Fibroblast of pulmonary artery (primary cell): Measurements from ENCODE around the gene TBL1X.
A peak's percentile ranks its signal among the peaks of the same experiment; 100 is the strongest.

Experiments
- DNase-seq: peaks from one replicate; pipeline ENCODE4 v3.0.0-alpha.2; 2010; ENCODE audit warnings: low read depth
- H3K4me3 ChIP-seq: replicated peaks from 2 replicates; pipeline ENCODE4 v1.5.1; 2011; ENCODE audit warnings: low read depth, mild to moderate bottlenecking, control low read depth, low read length, moderate library complexity
- TF ChIP-seq, protein P1 (sequence below): IDR thresholded peaks from 2 replicates; pipeline ENCODE4 v1.5.1; 2011; ENCODE audit warnings: mild to moderate bottlenecking, control low read depth, low read length, inconsistent platforms; ENCODE audit errors: missing control alignments

TBL1X gene

DNA sequence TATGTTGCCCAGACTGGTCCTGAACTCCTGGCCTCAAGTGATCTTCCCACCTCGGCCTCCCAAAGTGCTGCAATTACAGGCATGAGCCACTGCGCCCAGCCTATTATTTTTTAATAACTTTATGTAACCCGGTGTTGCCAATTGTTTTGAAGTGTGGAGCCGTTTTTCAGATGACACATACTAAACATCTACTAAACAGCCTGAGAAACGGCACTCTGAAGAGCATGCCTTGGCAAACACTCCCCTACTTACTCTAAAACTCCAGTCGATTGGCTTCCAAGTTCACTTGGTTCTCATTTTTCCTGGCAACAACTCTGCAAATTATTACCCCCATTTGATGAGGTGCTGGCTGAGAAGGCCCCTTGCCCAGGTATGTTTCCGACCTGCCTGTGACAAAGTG lies 169.7 kb downstream of the TBL1X start:
- DNase-seq: no peak
- no peak overlapping the region for H3K4me3 ChIP-seq
- TF ChIP-seq, protein P1, sequence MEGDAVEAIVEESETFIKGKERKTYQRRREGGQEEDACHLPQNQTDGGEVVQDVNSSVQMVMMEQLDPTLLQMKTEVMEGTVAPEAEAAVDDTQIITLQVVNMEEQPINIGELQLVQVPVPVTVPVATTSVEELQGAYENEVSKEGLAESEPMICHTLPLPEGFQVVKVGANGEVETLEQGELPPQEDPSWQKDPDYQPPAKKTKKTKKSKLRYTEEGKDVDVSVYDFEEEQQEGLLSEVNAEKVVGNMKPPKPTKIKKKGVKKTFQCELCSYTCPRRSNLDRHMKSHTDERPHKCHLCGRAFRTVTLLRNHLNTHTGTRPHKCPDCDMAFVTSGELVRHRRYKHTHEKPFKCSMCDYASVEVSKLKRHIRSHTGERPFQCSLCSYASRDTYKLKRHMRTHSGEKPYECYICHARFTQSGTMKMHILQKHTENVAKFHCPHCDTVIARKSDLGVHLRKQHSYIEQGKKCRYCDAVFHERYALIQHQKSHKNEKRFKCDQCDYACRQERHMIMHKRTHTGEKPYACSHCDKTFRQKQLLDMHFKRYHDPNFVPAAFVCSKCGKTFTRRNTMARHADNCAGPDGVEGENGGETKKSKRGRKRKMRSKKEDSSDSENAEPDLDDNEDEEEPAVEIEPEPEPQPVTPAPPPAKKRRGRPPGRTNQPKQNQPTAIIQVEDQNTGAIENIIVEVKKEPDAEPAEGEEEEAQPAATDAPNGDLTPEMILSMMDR: no peak

DNA sequence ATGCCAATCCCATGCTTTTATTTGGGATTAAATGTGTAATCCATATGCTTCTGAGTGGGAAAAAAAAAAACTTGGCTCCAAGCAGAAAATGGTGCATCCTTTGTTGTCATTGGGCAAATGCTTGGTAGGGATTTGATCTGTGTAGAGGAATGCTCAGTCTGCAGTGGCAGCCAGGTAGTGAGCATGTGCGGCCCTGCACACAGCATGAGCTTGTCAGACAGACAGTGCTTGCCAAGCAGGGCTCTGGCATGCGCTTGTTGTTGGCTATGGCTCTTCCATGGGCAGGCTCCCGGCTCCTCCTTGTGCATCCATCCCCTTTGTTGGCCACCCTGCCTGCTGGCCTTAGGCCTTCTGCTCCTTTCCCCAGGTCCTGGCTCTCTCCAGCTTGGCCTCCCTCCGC lies 170.5 kb downstream of the TBL1X start:
- TF ChIP-seq, protein P1: no peak
- H3K4me3 ChIP-seq: no peak overlapping the region
- no peak for DNase-seq

DNA sequence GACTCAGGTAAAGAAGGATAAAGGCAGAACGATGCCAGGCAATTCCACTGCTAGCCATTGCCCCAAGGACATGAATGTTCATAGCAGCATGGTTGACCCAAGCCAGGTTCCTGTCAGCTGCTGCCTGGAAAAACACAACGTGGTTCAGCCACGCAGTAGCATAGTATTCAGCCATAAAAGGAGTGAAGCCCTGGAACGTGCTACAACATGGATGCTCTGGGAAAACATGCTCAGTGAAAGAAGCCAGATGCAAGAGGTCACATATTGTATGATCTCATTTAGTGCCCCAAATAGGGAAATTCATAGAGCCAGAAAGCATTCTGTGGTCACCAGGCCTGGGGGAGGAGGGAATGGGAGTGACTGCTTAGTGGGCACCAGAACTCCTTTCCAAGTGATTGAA lies 170.9 kb downstream of the TBL1X start:
- peak; percentile 15 for DNase-seq
- no peak overlapping the region for H3K4me3 ChIP-seq
- TF ChIP-seq, protein P1: no peak

DNA sequence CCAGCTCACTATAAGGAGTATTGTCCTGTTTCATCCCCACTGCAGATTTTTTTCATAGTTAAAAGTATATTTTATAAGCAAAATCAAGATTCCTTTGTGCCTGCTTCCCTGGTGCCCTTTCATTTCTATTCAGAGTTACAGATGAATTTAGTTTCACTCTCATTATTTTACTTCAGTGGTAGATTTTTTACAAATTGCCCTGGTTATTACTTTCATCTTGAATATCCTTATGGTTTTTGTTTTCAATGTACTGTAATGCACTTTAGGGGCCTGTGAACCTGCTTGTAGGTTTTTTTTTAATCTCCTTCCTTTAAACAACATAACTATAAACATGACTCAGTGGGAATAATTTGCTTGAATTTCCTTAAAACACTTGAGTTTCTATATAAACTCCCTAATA lies 174.0 kb downstream of the TBL1X start:
- no peak for DNase-seq
- H3K4me3 ChIP-seq: no peak overlapping the region
- TF ChIP-seq, protein P1: no peak

DNA sequence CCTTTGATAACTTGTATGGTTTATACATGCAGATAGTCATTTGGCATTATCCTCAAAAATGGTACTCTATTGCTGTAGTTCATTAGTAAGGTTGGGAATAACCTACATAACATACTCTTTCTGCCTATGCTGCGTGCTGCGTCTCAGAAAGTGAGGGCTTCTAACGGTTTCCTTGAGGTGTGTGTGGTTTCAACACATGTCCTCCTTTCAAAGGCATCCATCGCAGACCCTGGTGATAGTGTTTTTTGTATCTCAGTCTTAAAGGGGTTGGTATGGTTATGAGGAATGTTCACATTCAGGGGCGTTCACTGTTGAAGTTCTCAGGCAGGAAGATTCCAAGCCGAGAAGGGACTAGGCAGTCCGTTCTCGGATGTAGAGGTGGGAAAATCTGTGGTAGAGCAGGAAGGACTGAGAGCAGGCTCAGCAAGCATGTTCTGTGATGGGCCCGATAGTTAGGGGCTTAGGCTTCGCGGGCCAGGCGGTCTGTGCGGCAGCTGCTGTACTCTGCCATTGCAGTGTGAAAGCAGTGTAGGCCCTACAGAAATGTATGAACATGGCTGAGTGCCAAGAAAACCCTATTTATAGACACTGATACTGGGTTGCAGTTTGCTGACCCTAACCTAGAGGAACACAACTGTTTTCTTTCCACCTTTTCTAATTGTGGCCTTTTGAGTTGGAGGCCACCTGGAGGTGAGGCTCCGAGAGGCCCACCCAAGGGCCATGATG lies 177.6 kb downstream of the TBL1X start:
- TF ChIP-seq, protein P1: no peak
- no peak for DNase-seq
- H3K4me3 ChIP-seq: no peak overlapping the region

DNA sequence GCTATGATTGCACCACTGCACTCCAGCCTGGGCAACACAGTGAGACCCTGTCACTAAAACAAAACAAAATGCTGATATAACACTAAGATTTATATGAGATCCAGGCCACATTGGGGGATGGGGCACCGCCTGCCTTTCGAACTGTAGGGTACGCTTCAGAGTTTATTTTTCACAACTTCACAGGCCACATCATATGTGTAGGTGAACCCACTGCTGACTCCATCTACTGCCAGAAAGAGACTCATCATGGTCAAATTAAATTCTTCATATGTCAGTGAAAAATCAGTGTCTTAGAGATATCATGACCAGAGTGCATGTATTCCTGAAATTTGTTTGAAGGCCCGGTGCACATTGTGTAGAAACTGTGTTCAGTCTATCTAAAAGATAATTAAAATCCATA lies 178.9 kb downstream of the TBL1X start:
- H3K4me3 ChIP-seq: no peak overlapping the region
- TF ChIP-seq, protein P1: no peak
- no peak for DNase-seq

DNA sequence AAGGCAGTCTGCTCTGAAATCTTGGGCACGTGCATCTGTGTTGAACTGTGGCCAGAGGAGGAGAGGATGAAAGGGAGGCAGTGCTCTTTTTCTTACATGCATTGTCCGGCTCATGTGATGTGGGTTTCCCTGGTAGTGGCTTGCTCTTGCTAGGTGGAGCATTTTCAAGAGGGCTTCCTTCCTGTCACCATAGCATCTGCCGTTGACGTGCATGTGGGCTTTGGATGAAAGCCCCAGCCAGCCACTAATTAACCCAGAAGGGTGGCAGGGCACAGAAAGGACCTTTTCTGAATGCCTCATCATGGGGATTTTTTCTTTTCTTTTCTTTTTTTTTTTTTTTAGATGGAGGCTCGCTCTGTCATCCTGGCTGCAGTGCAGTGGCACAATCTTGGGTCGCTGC lies 179.5 kb downstream of the TBL1X start:
- TF ChIP-seq, protein P1: no peak
- no peak for DNase-seq
- H3K4me3 ChIP-seq: no peak overlapping the region
